Measurements from ENCODE around the gene THSD7B. TPM values are rescaled to one million over a fixed set of nuclear protein-coding genes. Genes with fewer than 3 reads are reported as not detected.

The THSD7B gene
- total RNA-seq, 1 experiment from 2014 or later: 6.9 TPM

GRCh38 chr2:137444970-137445369 lies 679.6 kb downstream of the THSD7B start:
- no peaks in the 10 kb centered on the region for H3K36me3 ChIP-seq (ENCODE audit: control insufficient read depth, insufficient read depth, low read length)
- no TSS peak for BruUV-seq (replicated peaks)
- H3K4me3 ChIP-seq (ENCODE audit: low read depth, low read length): no peak overlapping the region
- ChIA-PET POLR2A (no interaction called here), CTCF (no interaction called here)
- no peak overlapping the region for H3K27ac Mint-ChIP-seq (ENCODE audit: unreplicated experiment)
- no peaks in the 10 kb centered on the region for H3K27me3 ChIP-seq (replicated peaks; ENCODE audit: control insufficient read depth, insufficient read depth, low read length)
- no peaks in the 10 kb centered on the region for H3K9me3 ChIP-seq
- no peak for TF ChIP-seq CTCF (IDR thresholded peaks at IDR 0.05; ENCODE audit: insufficient read depth in 1 of 2, low read depth in 1 of 2, low read length in 1 of 2, severe bottlenecking in 1 of 2, unreplicated experiment in 1 of 2)
- intact Hi-C loops (cut with micrococcal nuclease; ENCODE audit: unreplicated experiment): no loop called here
- no peaks in the 10 kb centered on the region for H3K27me3 Mint-ChIP-seq (ENCODE audit: insufficient read depth, unreplicated experiment)
- H3K36me3 Mint-ChIP-seq (ENCODE audit: insufficient read depth, unreplicated experiment): no peaks in the 10 kb centered on the region
- H3K4me3 Mint-ChIP-seq (ENCODE audit: unreplicated experiment): no peak overlapping the region
- no peaks in the 10 kb centered on the region for H3K4me1 ChIP-seq
- H3K9me3 Mint-ChIP-seq (ENCODE audit: unreplicated experiment): no peaks in the 10 kb centered on the region
- H3K4me1 Mint-ChIP-seq (ENCODE audit: low read depth, unreplicated experiment): no peaks in the 10 kb centered on the region
- no peak for DNase-seq

- BruUV-seq (replicated peaks): no TSS peak
- no peaks in the 10 kb centered on the region for H3K27me3 Mint-ChIP-seq (ENCODE audit: insufficient read depth, unreplicated experiment)
- H3K36me3 Mint-ChIP-seq (ENCODE audit: insufficient read depth, unreplicated experiment): no peaks in the 10 kb centered on the region
- no peaks in the 10 kb centered on the region; the same call in 1 of the 2 replicates for H3K9me3 ChIP-seq
- no peaks in the 10 kb centered on the region for H3K4me1 Mint-ChIP-seq (ENCODE audit: low read depth, unreplicated experiment)
- intact Hi-C loops (cut with micrococcal nuclease; ENCODE audit: unreplicated experiment): no loop called here
- POLR2A ChIA-PET: no interaction called here
- H3K4me3 Mint-ChIP-seq (ENCODE audit: unreplicated experiment): no peak overlapping the region
- no peak for TF ChIP-seq CTCF (IDR thresholded peaks at IDR 0.05; ENCODE audit: insufficient read depth in 1 of 2, low read depth in 1 of 2, low read length in 1 of 2, severe bottlenecking in 1 of 2, unreplicated experiment in 1 of 2)
- no peaks in the 10 kb centered on the region for H3K4me1 ChIP-seq
- no peaks in the 10 kb centered on the region for H3K36me3 ChIP-seq (ENCODE audit: control insufficient read depth, insufficient read depth, low read length)
- H3K4me3 ChIP-seq (ENCODE audit: low read depth, low read length): no peak overlapping the region
- DNase-seq: no peak
- no peaks in the 10 kb centered on the region for H3K27me3 ChIP-seq (replicated peaks; ENCODE audit: control insufficient read depth, insufficient read depth, low read length)
- CTCF ChIA-PET: no interaction called here
- no peaks in the 10 kb centered on the region for H3K9me3 Mint-ChIP-seq (ENCODE audit: unreplicated experiment)
- no peak overlapping the region for H3K27ac Mint-ChIP-seq (ENCODE audit: unreplicated experiment)
These were observed 684.1 kb downstream of the THSD7B start for GRCh38 chr2:137449454-137449853.

- Mint-ChIP-seq H3K27ac (ENCODE audit: unreplicated experiment) (no peak overlapping the region), H3K4me1 (ENCODE audit: low read depth, unreplicated experiment) (no peaks in the 10 kb centered on the region), H3K4me3 (ENCODE audit: unreplicated experiment) (no peak overlapping the region), H3K27me3 (ENCODE audit: insufficient read depth, unreplicated experiment) (no peaks in the 10 kb centered on the region), H3K9me3 (ENCODE audit: unreplicated experiment) (no peaks in the 10 kb centered on the region), H3K36me3 (ENCODE audit: insufficient read depth, unreplicated experiment) (no peaks in the 10 kb centered on the region)
- Histone ChIP-seq H3K36me3 (ENCODE audit: control insufficient read depth, insufficient read depth, low read length) (no peaks in the 10 kb centered on the region), H3K27me3 (replicated peaks; ENCODE audit: control insufficient read depth, insufficient read depth, low read length) (no peaks in the 10 kb centered on the region), H3K9me3 (no peaks in the 10 kb centered on the region; the same call in 1 of the 2 replicates), H3K4me3 (ENCODE audit: low read depth, low read length) (no peak overlapping the region), H3K4me1 (no peaks in the 10 kb centered on the region)
- intact Hi-C loops (cut with micrococcal nuclease; ENCODE audit: unreplicated experiment): no loop called here
- no TSS peak for BruUV-seq (replicated peaks)
- TF ChIP-seq CTCF (IDR thresholded peaks at IDR 0.05; ENCODE audit: insufficient read depth in 1 of 2, low read depth in 1 of 2, low read length in 1 of 2, severe bottlenecking in 1 of 2, unreplicated experiment in 1 of 2): no peak
- DNase-seq: no peak
- POLR2A ChIA-PET: no interaction called here
- CTCF ChIA-PET: no interaction called here
These were observed 689.5 kb downstream of the THSD7B start for GRCh38 chr2:137454886-137455285.

All from Caco-2 (cell line).